ENCODE data around the gene HPX. TPM values are rescaled to one million over a fixed set of nuclear protein-coding genes. Genes with fewer than 3 reads are reported as not detected.
A peak's percentile ranks its signal among the peaks of the same experiment; 100 is the strongest.

Gene HPX
- total and polyA plus RNA-seq, 2 of the 13 experiments (the other 11 are each of a cell fraction or from before 2014, with no cell fraction given) = 9.2 to 57.4 TPM

DNA sequence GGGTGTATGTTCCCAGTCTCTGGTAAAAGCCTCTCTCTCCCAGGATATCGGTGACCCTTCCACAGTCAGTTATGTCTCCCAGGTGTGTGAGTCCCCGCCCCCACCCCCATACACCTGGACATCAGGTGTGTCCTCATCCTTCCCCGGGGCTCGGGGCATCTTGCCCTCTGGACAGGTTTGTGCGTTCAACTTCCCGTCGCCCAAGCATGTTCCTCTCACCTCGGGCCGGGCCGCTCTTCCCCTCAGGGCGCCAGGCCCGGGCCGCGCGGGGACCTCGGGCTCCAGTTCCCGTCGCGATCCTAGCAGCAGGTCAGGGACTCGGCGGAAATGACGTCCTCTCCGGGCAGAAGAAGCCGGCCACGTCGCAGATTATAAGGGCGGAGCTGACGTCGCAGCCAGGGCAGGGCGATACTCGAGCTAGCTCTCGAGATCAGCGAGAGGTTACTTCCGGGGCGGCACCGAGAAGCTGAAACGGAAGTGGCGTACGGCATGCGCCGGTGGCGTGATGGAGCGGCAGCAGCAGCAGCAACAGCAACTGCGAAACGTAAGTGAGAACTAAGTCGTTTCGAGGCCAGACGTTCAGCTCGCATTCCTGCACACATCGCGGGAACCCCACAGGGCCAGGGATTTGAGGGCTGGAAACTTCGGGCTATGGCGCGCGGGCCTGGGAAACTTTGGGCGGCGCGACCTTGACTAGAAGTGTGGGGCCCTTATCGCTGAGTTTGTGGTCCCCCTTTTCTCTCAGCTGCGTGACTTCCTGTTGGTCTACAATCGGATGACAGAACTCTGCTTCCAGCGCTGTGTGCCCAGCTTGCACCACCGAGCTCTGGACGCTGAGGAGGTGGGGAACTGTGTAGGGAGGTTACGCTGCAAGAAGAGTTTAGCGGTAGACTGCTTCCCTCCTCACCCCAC lies 40.5 kb upstream of the HPX start, which contains the start of the genes ARFIP2 and TIMM10B (continued):
- TF ChIP-seq, protein P1, sequence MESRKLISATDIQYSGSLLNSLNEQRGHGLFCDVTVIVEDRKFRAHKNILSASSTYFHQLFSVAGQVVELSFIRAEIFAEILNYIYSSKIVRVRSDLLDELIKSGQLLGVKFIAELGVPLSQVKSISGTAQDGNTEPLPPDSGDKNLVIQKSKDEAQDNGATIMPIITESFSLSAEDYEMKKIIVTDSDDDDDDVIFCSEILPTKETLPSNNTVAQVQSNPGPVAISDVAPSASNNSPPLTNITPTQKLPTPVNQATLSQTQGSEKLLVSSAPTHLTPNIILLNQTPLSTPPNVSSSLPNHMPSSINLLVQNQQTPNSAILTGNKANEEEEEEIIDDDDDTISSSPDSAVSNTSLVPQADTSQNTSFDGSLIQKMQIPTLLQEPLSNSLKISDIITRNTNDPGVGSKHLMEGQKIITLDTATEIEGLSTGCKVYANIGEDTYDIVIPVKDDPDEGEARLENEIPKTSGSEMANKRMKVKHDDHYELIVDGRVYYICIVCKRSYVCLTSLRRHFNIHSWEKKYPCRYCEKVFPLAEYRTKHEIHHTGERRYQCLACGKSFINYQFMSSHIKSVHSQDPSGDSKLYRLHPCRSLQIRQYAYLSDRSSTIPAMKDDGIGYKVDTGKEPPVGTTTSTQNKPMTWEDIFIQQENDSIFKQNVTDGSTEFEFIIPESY (CRISPR knock-in tag; IDR thresholded peaks at IDR 0.05) = no peak
- peak; percentile 45; the same call in 1 of the 2 replicates for TF ChIP-seq ZNF335 (CRISPR knock-in tag; IDR thresholded peaks at IDR 0.05)
- TF ChIP-seq AKAP8 (CRISPR knock-in tag; IDR thresholded peaks at IDR 0.05) = peak; percentile 45; the same call in 1 of the 2 replicates
- TF ChIP-seq ZFYVE20 (CRISPR knock-in tag; IDR thresholded peaks at IDR 0.05; ENCODE audit: borderline replicate concordance, low read depth) = no peak
- TF ChIP-seq TCF7 (IDR thresholded peaks at IDR 0.05; ENCODE audit: low read depth) = no peak
- no peak for TF ChIP-seq PRPF4 (IDR thresholded peaks at IDR 0.05; ENCODE audit: low read depth, low read length, poor library complexity, severe bottlenecking)
- peak; percentile 67 for TF ChIP-seq ZNF589 (CRISPR knock-in tag; conservative IDR thresholded peaks at IDR 0.05)
- TF ChIP-seq ZMAT3 (CRISPR knock-in tag; conservative IDR thresholded peaks at IDR 0.05) = peak; percentile 90
- no peak for TF ChIP-seq ZNF512B (CRISPR knock-in tag; IDR thresholded peaks at IDR 0.05; ENCODE audit: borderline replicate concordance)
- no peak for TF ChIP-seq TAF15 (IDR thresholded peaks at IDR 0.05; ENCODE audit: low read depth, low read length, poor library complexity, severe bottlenecking)
- TF ChIP-seq KMT2A (CRISPR knock-in tag; IDR thresholded peaks at IDR 0.05) = peak; percentile 48; the same call in 1 of the 2 replicates
- TF ChIP-seq ATF3 (CRISPR knock-in tag; IDR thresholded peaks at IDR 0.05) = peak; percentile 6; the same call in 1 of the 2 replicates
- peak; percentile 54 for TF ChIP-seq BHLHE40 (IDR thresholded peaks at IDR 0.05; ENCODE audit: low read length)
- TF ChIP-seq ZNF160 (CRISPR knock-in tag; IDR thresholded peaks at IDR 0.05) = 0 out of 2 replicates have a peak, but pooled peaks have one; percentile 17
- peak; percentile 92 for TF ChIP-seq SALL2 (CRISPR knock-in tag; IDR thresholded peaks at IDR 0.05)
- TF ChIP-seq, protein P2, sequence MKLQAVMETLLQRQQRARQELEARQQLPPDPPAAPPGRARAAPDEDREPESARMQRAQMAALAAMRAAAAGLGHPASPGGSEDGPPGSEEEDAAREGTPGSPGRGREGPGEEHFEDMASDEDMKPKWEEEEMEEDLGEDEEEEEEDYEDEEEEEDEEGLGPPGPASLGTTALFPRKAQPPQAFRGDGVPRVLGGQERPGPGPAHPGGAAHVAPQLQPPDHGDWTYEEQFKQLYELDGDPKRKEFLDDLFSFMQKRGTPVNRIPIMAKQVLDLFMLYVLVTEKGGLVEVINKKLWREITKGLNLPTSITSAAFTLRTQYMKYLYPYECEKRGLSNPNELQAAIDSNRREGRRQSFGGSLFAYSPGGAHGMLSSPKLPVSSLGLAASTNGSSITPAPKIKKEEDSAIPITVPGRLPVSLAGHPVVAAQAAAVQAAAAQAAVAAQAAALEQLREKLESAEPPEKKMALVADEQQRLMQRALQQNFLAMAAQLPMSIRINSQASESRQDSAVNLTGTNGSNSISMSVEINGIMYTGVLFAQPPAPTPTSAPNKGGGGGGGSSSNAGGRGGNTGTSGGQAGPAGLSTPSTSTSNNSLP (IDR thresholded peaks at IDR 0.05; ENCODE audit: low read depth, low read length) = peak; percentile 15; the same call in 1 of the 2 replicates
- TF ChIP-seq ZNF644 (CRISPR knock-in tag; IDR thresholded peaks at IDR 0.05; ENCODE audit: low read depth) = no peak
- TF ChIP-seq, protein P3, sequence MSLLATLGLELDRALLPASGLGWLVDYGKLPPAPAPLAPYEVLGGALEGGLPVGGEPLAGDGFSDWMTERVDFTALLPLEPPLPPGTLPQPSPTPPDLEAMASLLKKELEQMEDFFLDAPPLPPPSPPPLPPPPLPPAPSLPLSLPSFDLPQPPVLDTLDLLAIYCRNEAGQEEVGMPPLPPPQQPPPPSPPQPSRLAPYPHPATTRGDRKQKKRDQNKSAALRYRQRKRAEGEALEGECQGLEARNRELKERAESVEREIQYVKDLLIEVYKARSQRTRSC (CRISPR knock-in tag; IDR thresholded peaks at IDR 0.05; ENCODE audit: low read depth) = no peak
- TF ChIP-seq RXRB (CRISPR knock-in tag; IDR thresholded peaks at IDR 0.05; ENCODE audit: borderline replicate concordance) = peak; percentile 53; the same call in 1 of the 2 replicates
- TF ChIP-seq SP140L (CRISPR knock-in tag; IDR thresholded peaks at IDR 0.05; ENCODE audit: borderline replicate concordance) = 0 out of 2 replicates have a peak, but pooled peaks have one; percentile 30
- TF ChIP-seq ZFP36L1 (CRISPR knock-in tag; IDR thresholded peaks at IDR 0.05) = no peak

Data from HepG2 (cell line).